T-helper 1 cell treated with Interleukin-12 subunit alpha and Interleukin-12 subunit beta and Interleukin-4 antibody, amounts not matched to agents 30 ng/mL and 1 ng/mL, for 36 hours (primary cell): ENCODE data around the gene CRYBB3. TPM values are rescaled to one million over a fixed set of nuclear protein-coding genes. Genes with fewer than 3 reads are reported as not detected.
"Not testable (repeated sequence)": the region's sequence is repeated elsewhere in the genome, so short reads cannot be mapped to it uniquely, and the experiment has no call there.

Experiments
- intact Hi-C: fragments of 100-400 bp; cut with micrococcal nuclease; formaldehyde crosslinking; loops from one replicate; pipeline ENCODE4 v1.15.1; 2024
- total RNA-seq: library from RNA; stranded (reverse); gene quantifications from 2 replicates; pipeline ENCODE4 v1.2.3, GENCODE V29; 2022

The CRYBB3 gene
- total RNA-seq, 1 donor from 2014 or later, result not detected

DNA sequence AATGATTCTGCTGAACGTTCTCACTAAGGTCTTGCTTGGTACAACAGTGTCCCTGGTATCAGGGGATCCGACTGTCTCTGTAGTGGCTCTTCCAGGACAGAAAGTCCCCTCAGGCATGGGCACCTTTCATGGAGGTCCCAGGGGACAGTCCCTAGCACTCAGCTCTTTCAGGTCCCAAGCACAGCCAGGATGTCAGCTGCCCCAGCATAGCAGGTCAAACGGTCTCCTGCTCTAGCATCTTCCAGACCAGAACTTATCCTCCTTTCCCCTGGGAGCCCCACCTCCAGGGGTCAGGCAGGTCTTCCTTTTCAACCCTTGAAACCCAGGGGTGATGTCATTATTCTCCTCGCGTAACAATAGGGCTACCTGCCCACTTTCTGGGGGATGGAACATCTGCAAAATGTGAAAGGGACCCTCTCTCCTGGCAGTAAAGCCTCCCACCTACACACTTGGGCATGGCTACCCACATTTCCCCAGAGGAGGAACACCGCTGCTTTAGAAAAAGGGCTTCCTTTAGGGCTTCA is 24.7 kb upstream of the CRYBB3 start:
- intact Hi-C loops, result loop anchor here (5.0 kb wide), 1 partner anchor 113 kb away; no protein-coding TSS in a partner anchor

DNA sequence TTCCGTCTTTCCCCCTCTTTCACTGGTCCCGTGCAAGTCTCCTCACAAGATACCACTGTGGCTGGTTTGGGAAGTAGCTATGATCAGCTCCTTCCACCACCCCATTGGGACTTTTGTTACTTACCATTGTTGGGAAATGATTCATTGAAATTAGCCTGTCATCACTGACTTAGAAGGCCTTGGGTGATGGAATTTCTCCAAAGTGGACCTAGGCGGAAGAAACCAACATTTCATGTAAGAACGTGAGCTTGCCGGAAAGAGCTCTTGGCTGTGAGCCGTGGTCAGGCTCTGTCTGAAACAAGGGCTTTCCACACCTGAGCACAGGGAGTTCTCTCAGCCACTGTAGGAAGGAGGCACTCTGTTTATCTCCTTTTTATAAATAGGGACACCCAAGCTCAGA is 23.5 kb upstream of the CRYBB3 start:
- intact Hi-C loops, result no loop called here

DNA sequence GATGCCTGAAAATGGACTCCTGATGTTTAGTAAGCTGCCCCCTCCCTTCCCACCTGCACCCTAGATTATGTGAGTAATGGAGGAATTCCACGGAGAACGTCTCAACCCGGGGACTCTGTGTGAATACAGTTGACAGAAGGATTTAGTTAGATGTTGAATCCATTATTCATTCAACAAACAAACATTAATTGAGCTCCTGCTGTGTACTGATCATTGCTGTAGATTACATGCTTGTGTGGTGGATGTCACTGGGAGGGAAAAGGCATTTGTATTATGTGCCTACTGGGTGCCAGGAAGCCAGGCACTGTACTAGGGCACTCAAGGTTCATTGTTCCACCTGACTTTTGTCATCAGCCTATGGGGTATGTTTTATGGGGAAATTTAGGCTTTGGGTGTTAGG is 22.9 kb upstream of the CRYBB3 start:
- intact Hi-C loops, result no loop called here

DNA sequence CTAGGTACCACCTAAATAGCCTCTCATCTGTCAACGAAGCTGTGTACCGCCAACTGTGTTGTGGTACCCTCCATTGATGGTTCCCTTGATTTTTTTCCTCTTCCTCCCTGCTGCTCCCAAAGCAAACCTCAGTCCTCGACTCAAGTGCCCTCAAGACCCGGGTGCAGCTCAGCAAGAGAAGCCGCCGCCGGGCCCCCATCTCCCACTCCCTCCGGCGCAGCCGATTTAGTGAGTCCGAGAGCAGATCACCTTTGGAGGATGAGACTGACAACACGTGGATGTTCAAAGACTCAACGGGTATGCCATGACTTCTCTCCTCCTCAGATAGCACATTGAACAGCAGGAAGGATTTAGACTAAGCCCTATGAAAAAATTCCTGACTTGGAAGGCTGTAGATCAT is 22.4 kb upstream of the CRYBB3 start:
- intact Hi-C loops, result no loop called here

DNA sequence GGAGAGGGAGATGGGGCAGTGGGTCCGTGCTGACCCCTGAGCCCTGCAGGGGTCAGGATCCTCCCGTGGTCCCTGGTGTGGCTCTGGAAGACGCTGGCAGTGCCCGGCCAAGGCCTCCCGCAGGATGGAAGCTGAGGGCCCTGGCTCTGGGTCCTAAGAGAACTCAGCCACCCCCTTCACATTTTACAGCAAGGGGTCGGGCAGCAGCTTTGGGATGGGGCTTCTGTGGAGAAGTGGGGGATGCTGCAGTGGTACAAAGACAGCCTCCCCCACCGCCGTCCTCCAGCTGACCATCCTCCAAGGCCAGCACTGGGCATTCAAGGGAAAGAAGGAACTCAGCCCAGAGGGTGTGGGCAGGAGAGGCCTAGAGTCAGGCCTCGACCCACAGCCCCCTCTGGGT is 21.8 kb upstream of the CRYBB3 start:
- intact Hi-C loops, result no loop called here

DNA sequence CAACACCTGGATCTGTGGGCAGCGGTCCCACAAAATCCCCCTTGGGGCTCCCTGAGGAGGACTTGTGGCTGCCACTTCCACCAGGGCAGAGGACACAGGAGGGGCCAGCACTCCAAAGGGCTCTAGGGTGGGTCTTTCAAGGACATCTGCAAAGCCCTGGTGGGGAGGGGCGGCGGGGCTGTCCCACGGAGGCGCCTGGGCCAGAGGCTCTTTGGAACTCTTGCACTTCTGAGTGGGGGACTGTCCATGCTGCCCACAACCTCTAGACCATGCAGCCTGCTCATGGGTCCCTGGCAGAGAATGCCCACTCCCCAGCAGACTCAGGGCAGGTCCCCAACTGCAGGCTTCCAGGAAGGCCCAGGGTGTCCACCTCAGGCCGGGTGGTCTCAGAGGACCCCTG is 21.3 kb upstream of the CRYBB3 start:
- intact Hi-C loops, result not testable (repeated sequence)

DNA sequence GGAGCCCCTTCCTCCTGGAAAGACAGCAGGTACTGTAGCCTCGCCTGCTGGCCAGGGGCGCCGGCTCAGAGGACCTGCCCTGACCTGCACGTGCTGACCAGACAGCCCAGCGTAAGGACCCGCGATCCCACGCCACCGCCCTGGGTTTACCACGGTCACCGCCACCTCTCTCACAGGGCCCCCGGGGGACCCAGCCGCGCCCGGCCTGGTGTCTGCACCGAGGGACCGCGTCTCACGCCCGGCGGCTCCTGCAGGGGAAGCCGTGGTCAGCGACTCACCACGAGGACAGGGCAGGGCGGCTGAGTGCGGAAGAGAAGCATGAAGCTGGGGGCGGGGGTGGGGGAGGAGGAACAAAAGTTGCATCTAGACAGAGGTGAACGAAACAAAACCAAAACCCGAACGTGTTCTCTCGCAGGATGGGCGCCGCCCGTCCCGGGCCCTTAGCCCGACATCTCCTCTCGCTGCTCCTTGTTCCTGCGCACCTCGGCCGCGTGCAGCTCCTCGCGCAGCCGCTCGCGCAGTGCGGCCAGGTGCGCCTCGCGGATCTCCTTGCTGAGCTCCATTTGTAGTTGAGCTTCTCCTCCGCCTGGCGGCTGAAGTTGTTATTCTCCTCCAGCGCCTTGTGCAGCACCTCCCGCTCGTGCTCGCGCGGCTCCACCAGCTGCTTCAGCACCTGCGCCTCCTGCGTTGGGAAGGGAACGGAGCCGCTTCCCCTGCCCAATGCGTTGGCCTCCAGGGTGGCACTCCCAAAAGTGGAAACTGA is 20.6 kb upstream of the CRYBB3 start:
- intact Hi-C loops, result not testable (repeated sequence)

DNA sequence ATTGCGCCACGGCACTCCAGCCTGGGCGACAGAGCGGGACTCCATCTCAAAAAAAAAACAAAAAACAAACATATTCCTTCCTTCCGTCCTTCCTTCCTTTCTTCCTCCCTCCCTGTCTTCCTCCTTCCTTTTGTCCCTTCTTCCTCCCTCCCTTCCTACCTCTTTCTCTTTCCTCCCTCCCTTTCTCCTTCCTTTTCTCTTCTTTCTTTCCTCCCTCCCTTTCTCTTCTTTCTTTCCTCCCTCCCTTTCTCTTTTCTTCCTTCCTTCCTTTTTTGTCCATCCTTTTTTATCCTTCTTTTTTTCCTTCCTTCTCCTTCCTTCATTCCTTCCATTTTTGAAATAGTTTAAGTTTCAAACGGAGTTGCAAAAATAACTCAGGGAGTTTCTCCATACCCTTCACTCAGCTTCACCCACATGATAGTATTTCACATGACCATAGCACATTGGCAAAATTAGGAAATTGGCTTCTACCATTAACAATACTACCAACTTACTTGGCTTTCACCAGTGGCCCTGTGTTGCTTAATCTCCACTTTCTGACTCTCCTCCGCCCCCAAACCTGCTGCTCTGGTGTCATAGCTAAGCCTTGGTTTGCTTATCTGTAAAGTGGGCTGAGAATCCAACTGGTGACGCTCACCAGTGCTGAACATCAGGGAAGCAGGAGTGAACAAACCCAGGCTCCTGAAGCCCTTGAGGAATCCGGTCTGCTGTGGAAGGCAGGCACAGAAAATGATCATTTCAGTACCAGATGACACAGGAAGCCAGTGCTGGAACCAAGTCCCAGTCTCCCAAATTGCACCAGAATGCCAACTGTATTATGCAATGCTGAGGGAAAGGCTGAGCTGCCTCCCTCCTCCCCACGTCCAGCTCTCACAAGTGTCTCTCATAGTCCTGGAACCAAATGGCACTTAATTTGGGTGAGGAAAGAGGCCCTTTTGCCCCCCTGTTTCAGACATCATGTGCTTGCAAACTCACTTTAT is 17.2 kb upstream of the CRYBB3 start:
- intact Hi-C loops, result no loop called here

DNA sequence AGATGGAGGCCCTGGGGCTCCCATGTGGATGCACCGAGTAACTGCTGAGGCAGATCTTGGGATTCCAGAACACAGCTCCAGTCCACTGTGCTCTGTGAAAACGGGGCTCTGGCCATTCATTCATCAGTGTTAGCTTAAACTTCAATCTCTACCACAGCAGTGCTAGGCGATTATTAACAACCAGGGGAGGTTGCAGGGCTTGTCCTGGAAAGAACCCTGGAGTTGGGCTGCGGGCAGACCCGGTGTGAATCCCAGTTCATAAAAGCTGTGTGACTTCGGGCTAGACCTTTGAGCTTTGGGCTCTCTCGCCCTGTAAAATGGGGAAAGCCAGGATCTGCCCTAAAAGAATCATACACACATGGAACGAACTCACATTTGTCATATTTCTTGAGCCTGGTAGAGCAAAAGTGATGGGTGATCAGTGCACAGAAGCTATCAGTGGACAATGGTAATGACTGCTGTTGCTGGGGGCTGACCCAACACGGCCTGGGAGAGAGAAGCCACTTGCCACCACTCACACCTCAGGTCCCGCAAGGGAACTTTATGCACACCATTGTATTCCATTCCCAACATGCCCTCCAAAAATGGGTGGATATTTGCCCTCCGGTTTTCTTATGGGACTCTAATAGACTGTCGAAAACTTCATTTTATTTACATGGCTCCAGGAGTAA is 15.6 kb upstream of the CRYBB3 start:
- intact Hi-C loops, result no loop called here

DNA sequence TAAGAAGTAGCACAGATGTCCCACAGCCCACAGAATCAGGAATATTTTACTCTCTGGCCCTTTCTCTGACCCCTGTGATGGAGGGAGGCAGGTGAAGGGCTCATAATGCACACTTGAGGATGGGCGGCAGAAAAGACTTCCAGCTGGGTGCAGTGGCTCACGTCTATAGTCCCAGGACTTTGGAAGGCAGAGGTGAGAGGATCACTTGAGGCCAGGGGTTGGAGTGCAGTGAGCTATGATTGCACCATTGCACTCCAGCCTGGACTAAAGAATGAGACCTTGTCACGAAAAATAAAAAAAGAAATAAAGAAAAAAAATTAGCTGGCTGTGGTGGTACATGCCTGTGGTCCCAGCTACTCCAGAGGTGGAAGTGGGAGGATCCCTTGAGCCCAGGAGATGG is 13.5 kb upstream of the CRYBB3 start:
- intact Hi-C loops, result no loop called here

DNA sequence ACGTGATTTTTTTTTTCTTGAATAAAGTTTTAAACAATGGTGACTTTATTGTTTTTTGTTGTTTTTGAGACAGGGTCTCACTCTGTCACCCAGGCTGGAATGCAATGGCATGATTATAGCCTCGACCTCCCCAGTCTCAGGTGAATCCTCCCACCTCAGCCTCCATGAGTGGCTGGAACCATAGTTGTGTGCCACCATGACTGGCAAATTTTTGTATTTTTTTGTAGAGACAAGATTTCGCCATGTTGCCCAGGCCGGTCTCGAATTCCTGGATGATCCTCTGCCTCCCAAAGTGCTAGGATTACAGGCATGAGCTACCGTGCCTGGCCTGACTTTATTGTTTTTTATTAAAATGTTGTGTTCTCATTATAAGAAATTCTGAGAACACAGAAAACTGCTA is 12.2 kb upstream of the CRYBB3 start:
- intact Hi-C loops, result no loop called here

DNA sequence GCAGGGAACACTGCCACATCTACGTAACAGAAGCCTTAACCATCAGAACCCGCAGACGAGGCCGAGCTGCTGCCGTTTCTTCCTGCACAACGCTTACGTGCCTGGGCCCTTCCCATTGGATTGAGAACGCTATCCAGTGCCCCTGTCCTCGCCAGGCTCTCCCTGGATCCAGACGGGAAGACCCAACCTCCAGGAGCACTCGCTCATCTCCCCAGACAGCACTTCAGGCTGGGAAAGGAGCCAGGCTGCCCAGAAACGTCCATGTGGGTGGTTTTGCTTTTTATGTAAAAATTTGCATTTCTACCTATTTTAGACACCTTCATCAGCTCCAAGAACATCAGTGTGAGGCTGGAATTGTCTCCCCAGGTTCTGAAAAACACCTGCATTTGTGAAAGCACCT is 7.3 kb upstream of the CRYBB3 start:
- intact Hi-C loops, result no loop called here

DNA sequence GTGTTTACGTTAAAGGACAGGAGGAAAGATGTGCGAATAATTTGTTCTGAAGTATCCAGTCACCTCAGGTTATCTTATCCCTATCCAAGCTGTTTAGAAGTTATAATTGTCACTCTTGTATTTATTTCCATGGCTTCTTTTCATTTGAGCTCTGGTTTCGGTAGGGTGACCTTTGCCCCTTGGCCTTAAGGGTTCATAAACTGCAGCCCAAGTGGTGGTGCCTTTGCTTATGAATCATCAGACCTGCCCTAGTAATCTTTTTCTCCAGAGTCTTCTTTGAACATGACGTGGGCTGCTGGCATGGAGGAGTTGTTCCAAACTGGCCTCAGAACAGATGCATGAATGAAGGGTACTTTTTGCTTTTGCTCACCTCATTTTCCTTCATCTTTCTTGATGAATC is 6.5 kb upstream of the CRYBB3 start:
- intact Hi-C loops, result no loop called here

DNA sequence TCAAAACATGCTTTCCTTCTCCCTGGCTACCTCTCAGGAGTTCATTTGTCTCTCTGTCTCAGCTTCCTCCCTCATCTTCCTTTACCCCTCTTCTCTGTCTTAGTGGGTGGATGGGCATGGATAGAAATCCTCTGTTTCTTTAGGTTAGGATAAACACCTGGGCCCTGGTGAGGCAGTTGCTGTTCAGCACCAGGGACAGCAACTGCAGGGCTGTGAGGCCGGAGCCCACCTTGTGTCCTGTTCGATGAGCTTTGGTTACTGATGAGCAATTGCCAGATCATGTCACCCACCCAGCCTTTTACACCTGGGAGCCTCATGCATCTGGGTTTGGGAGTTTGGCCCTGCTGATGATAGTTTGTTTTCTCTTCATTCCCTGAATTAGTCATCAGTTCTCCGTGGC is 6.1 kb upstream of the CRYBB3 start:
- intact Hi-C loops, result no loop called here

DNA sequence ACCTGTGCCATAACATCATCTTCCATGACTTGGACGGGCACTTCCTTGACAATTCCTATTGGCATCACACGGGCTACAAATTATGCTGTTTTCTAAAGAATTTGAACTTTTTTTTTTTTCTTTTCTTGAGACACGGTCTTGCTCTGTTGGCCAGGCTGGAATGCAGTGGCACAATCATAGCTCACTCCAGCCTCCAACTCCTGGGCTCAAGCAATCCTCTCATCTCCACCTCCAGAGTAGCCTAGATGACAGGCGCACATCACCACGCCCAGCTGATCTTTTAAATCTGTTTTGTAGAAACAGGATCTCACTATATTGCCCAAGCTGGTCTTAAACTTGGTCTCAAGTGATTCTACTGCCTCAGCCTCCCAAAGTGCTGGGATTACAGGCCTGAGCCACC is 3.3 kb upstream of the CRYBB3 start:
- intact Hi-C loops, result no loop called here

DNA sequence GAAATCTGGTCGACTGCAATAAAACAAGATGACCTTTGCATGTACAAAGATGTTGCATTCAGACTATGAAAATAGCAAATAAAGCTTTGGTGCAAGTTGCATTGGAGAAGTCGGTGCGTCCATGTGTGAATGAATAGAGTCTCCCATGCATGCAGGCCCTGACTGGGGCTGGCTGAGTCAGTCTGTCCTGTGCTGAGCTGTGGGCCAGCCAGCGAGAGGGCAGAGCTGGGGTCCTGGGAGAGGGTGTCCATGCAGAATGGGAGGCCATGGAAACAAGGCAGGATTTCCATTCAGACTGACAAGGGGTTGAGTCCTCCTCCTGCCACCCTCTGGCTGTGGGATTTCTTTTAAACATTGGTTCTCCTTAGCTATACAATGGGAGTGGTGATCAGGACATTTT is 2.3 kb upstream of the CRYBB3 start:
- intact Hi-C loops, result no loop called here

DNA sequence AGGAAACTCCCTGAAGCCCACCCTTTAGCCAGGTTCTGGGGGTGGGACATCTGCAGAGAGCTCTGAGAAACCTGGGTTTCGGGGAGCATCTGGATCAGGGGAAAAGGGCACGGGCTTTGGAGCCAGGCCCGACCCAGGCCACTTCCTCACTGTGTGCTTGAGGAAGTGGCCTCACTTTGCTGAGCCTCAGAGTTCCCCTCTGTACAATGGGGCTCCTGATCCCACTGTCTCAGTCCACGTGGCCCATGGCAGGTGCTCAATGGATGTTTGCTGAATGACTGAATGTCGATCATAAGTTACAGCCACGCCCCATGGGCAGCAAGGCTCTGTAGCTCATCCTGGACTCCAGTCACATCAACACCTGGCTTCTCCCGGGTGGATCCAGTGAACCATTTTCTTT is 1.3 kb downstream of the CRYBB3 start:
- intact Hi-C loops, result no loop called here

DNA sequence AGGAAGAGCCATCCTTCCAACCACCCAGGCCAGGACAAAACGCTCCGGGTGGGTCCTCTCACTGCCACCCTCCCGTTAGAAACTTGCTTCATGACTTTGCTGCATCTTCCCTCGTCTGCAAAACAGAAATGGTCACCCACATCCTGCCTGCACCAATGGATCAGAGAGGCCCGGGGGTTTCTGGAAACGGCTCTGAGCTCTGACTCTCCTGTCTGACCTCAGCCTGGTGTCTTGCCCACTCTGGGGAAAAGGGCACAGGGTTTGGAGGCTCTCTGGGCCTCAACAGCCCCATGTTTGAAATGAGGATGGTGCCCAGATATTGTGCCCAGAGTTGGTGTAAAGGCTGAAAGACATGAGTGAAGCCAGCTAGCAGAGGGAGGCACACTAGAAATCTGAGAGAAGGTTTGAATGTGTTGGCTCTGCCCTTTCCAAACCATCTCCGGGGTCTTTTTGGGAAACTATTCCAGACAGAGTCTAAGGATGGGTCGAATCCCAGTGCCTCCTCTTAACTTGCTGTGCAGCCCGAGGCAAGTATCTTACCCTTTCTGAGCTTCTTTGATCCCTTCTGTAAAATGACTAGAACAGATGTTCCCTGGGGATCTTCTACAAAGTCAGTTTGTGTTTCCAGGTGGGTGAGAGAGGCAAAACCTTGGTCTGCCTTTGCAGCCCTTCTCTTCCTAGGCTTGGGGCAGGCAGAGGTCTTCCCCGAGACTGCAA is 2.1 kb downstream of the CRYBB3 start:
- intact Hi-C loops, result loop anchor here (1.0 kb wide), 2 partner anchors 120 to 132 kb away; no protein-coding TSS in a partner anchor

DNA sequence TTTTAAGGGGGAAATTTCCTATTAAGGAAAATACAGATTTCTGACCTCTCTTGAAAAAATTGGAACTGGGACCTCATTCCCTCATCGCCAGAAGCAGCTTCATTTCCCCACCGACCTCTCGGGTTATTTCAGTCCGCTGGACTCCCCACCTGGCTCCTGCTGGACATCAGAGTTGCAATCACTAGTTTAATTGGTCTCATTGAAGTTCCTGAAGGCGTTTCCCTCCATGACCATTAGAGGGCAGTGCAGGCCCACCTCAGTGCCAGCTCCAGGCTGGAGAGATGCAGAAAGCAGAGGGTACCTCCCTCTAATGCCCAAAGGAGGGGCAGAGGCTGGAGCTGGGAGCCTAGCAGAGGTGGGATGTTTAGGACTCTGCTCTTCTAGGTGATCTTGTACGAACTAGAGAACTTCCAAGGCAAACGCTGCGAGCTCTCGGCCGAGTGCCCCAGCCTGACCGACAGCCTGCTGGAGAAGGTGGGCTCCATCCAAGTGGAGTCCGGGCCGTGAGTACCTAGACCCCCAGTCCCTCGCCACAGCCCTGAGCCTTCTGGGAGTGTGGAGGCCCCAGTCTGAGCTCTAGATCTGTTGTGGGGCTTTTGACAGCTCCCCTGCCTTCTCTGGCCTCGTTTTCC is 2.7 kb downstream of the CRYBB3 start:
- intact Hi-C loops, result loop anchor here (1.0 kb wide), 2 partner anchors 121 to 131 kb away; no protein-coding TSS in a partner anchor

DNA sequence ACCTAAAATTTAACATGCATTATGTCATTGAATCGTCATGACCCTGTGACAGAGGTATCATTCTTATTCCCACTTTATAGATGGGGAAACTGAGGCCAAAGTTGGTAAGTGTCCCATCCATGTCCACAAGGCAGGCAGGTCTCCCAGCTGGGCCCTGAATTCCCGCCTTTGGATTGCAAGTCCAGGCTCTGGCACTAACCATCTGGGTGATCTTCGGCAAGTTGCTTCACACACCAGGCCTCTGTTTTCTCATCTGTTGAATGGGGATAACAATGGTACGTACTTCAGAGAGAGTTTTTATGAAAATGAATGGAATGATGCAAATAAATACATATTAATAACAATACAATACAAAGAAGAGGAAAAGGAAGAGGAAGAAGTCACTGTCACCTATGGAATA is 3.4 kb downstream of the CRYBB3 start:
- intact Hi-C loops, result no loop called here
